Transverse colon (tissue), 4 donors: ENCODE measurements around the gene RPRD1A.

Experiments
- CTCF ChIP-seq, 5 experiments: fragments of 200-600 bp in 3 of 5; fragments of 450-650 bp in 2 of 5; sonication (generic) in 3 of 5; IDR thresholded peaks; 1 replicate in 2 of 5; 2 replicates in 3 of 5; pipeline ENCODE4 v1.5.1; 2016 to 2017; ENCODE audit warnings: antibody characterized with exemption in 5 of 5, inconsistent platforms in 3 of 5, mild to moderate bottlenecking in 2 of 5, moderate library complexity in 1 of 5
- POLR2A ChIP-seq: fragments of 450-650 bp; IDR thresholded peaks from one replicate; pipeline ENCODE4 v1.6.1; 2016; ENCODE audit warnings: antibody characterized with exemption, mild to moderate bottlenecking, moderate library complexity
- POLR2AphosphoS5 ChIP-seq, 3 donors: sonication (generic); formaldehyde crosslinking; IDR thresholded peaks; one replicate each; pipeline ENCODE4 v1.6.1; 2016; ENCODE audit warnings: antibody characterized with exemption in 3 of 3

GRCh38 chr18:36064027-36064808, 3.1 kb downstream of the RPRD1A start:
- TF ChIP-seq CTCF (IDR thresholded peaks at IDR 0.05) (no peak), POLR2AphosphoS5 (IDR thresholded peaks at IDR 0.05) (no peak), POLR2A (no peak)
